Mesendoderm (in vitro differentiated cells): Measurements from ENCODE around the gene PBX1.

Experiments
- DNase-seq: peaks from one replicate; pipeline ENCODE4 v3.0.0; 2013
- H2AK5ac ChIP-seq: 2 replicates; pipeline ENCODE4 v1.6.1; 2013; ENCODE audit warnings: low read length, inconsistent platforms
- H2BK120ac ChIP-seq: 2 replicates; pipeline ENCODE4 v1.6.1; 2013; ENCODE audit warnings: low read depth, mild to moderate bottlenecking, low read length, moderate library complexity, mixed read lengths
- H2BK15ac ChIP-seq: replicated peaks from 2 replicates; pipeline ENCODE4 v1.6.1; 2013; ENCODE audit warnings: low read depth, mild to moderate bottlenecking, moderate library complexity
- H2BK5ac ChIP-seq: 2 replicates; pipeline ENCODE4 v1.6.1; 2013; ENCODE audit warnings: low read length, inconsistent platforms
- H3K18ac ChIP-seq: 2 replicates; pipeline ENCODE4 v1.6.1; 2013; ENCODE audit warnings: mild to moderate bottlenecking, low read length, mixed read lengths
- H3K23ac ChIP-seq: one replicate; pipeline ENCODE4 v1.6.1; 2013; ENCODE audit warnings: low read length
- H3K27ac ChIP-seq: 2 replicates; pipeline ENCODE4 v1.5.1; 2013; ENCODE audit warnings: low read depth, mild to moderate bottlenecking, inconsistent platforms, low read length, moderate library complexity
- H3K27me3 ChIP-seq: 2 replicates; pipeline ENCODE4 v1.6.1; 2013; ENCODE audit warnings: low read length, control low read depth, mild to moderate bottlenecking, inconsistent platforms; ENCODE audit not compliant: insufficient read depth, poor library complexity
- H3K36me3 ChIP-seq: 2 replicates; pipeline ENCODE4 v1.6.1; 2013; ENCODE audit warnings: low read length, inconsistent platforms; ENCODE audit not compliant: control insufficient read depth, insufficient read depth
- H3K4ac ChIP-seq: one replicate; pipeline ENCODE4 v1.6.1; 2013; ENCODE audit warnings: low read depth, mild to moderate bottlenecking, low read length, moderate library complexity
- H3K4me1 ChIP-seq: 2 replicates; pipeline ENCODE4 v1.6.1; 2013; ENCODE audit warnings: low read depth, low read length, inconsistent platforms; ENCODE audit not compliant: control insufficient read depth
- H3K4me2 ChIP-seq: 2 replicates; pipeline ENCODE4 v1.6.1; 2013; ENCODE audit warnings: low read length
- H3K4me3 ChIP-seq: 2 replicates; pipeline ENCODE4 v1.5.1; 2013; ENCODE audit warnings: mild to moderate bottlenecking, low read length
- H3K56ac ChIP-seq: one replicate; pipeline ENCODE4 v1.6.1; 2013; ENCODE audit warnings: low read length
- H3K79me1 ChIP-seq: 2 replicates; pipeline ENCODE4 v1.6.1; 2013; ENCODE audit warnings: low read length, inconsistent platforms
- H3K79me2 ChIP-seq: 2 replicates; pipeline ENCODE4 v1.6.1; 2013; ENCODE audit warnings: mild to moderate bottlenecking, low read length; ENCODE audit not compliant: control insufficient read depth, insufficient read depth
- H3K9ac ChIP-seq: 2 replicates; pipeline ENCODE4 v1.6.1; 2013; ENCODE audit warnings: low read length, inconsistent platforms
- H4K5ac ChIP-seq: one replicate; pipeline ENCODE4 v1.6.1; 2013; ENCODE audit warnings: low read length
- H4K8ac ChIP-seq: one replicate; pipeline ENCODE4 v1.6.1; 2013; ENCODE audit warnings: low read depth, mild to moderate bottlenecking, control low read depth, low read length, moderate library complexity
- WGBS: extraction: QIAGEN DNeasy Blood & Tissue Kit; methylation state at CpG from one replicate; pipeline ENCODE4 v1.1.7; 2013; ENCODE audit warnings: low lambda C conversion rate, missing lambda C conversion rate; ENCODE audit not compliant: insufficient coverage; ENCODE audit errors: extremely low coverage; 5-methylcytosine and 5-hydroxymethylcytosine counted together

Gene PBX1

DNA sequence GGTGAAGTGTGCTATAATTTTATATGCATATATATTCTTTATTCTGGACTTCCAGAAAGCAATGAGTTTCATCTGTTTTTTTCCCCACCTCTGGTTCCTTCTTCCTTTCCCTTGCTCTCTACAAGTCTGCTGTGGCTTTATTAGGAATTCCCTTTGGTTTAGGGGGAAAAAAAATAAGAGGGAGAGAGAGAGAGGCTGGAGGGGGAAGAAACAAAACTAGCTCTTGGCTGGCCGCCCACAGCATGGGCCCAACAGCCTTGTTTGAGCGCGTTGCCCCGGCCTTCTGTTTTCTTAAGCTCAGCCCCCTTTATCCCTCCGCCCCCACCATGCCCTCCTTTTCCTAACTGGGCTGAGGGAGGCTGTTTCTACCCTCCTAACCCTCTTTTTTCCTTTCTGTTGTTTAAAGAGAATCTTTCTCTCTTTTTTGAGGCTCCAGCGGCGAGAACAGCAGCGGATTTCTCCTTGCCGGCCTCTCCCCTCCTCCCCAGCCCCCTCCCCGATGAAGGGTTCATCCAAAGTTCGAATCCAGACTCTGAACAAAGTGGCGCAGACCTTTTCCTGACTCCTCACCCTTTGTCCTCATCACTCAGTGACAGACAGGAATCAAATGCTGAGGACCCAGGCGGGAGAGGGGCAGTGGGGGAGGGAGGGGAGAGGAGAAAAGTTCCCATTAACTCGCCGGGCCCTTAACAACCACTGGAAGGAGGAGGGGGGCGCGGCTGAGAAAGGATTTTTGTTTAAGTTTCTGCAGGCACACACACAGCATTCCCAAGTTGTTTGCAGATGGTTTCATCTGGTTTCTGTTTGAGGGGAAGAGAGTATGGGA, 29.7 kb downstream of the PBX1 start:
- Histone ChIP-seq H3K27ac (peak overlapping the region; percentile 89), H4K8ac (no peak overlapping the region), H3K27me3 (no peaks in the 10 kb centered on the region), H3K4ac (no peak overlapping the region), H3K4me3 (no peak overlapping the region), H3K4me2 (no peak overlapping the region), H3K79me1 (peaks cover 16% of the 10 kb centered on the region), H2BK15ac (no peak overlapping the region), H3K18ac (peak overlapping the region; percentile 36), H3K4me1 (peaks cover 33% of the 10 kb centered on the region), H3K23ac (no peak overlapping the region), H3K9ac (peak overlapping the region; percentile 61), H2AK5ac (no peak overlapping the region), H3K36me3 (no peaks in the 10 kb centered on the region), H4K5ac (no peak overlapping the region), H3K79me2 (peaks cover 17% of the 10 kb centered on the region), H3K56ac (peak overlapping the region; percentile 84), H2BK120ac (no peak overlapping the region), H2BK5ac (no peak overlapping the region)
- DNase-seq, result peak; percentile 84
- WGBS, result no CpG with 5 or more reads among the region's 17 CpGs

DNA sequence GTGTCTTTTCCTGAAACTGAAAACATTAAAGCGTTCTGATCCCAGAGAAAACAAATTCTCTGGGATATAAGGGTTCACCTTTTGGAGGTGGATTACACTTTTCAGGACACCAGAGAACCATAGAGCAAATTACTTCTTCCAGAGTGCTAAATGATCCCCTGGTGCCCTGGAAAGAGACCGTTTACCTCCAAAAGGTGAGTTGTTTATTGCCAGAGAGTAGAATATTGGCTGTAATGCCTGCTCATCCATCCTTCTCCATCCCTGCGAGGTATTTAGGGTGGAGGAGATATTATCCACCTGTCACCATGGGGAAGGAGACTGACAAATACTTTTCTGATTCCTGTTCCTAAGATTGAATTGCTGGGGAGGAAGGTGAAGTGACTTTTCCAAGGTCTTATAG, 30.4 kb downstream of the PBX1 start:
- Histone ChIP-seq H3K4me2 (no peak overlapping the region), H2BK120ac (no peak overlapping the region), H3K23ac (no peak overlapping the region), H3K4me3 (no peak overlapping the region), H3K27ac (peak overlapping the region; percentile 68), H2AK5ac (peak overlapping the region; percentile 90), H3K79me2 (peaks cover 17% of the 10 kb centered on the region), H3K27me3 (no peaks in the 10 kb centered on the region), H3K4ac (no peak overlapping the region), H2BK5ac (peak overlapping the region; percentile 32), H3K4me1 (peaks cover 32% of the 10 kb centered on the region), H3K36me3 (no peaks in the 10 kb centered on the region), H3K56ac (peak overlapping the region; percentile 84), H3K9ac (peak overlapping the region; percentile 17), H3K18ac (no peak overlapping the region), H3K79me1 (peaks cover 16% of the 10 kb centered on the region), H4K5ac (no peak overlapping the region), H4K8ac (no peak overlapping the region), H2BK15ac (no peak overlapping the region)
- DNase-seq, result no peak
- WGBS, result no CpG with 5 or more reads among the region's 3 CpGs

DNA sequence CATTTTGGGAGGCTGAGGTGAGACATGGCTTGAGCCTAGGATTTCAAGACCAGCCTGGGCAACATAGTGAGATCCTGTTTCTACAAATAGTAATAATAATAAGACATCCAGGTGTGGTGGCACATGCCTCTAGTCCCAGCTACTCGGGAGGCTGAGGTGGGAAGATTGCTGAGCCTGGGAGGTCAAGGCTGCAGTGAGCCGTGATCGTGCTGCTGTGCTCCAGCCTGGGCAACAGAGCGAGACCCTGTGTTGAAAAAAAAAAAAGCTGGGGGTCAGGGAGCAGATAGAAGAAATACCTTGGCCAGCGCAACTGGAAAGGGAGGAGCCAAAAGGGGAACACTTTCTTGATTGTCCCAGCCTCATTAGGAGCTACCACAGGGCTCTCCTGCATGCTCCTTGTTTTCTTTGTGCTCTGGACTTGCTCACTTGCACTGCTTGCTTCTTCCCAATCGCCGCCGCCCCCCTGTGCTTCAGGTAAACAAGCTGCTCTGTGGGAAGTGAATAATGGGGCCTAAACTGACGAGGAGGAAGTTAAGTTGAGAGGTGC, 31.1 kb downstream of the PBX1 start:
- peak; percentile 75 for DNase-seq
- H2BK120ac ChIP-seq, result no peak overlapping the region
- H3K9ac ChIP-seq, result peak overlapping the region; percentile 18
- no peaks in the 10 kb centered on the region for H3K27me3 ChIP-seq
- H3K18ac ChIP-seq, result no peak overlapping the region
- H3K36me3 ChIP-seq, result no peaks in the 10 kb centered on the region
- no peak overlapping the region for H4K5ac ChIP-seq
- no peak overlapping the region for H3K4me3 ChIP-seq
- H4K8ac ChIP-seq, result no peak overlapping the region
- H3K79me1 ChIP-seq, result peaks cover 14% of the 10 kb centered on the region
- H3K4me1 ChIP-seq, result peaks cover 29% of the 10 kb centered on the region
- peaks cover 17% of the 10 kb centered on the region for H3K79me2 ChIP-seq
- H3K23ac ChIP-seq, result no peak overlapping the region
- peak overlapping the region; percentile 16 for H3K27ac ChIP-seq
- peak overlapping the region; percentile 3 for H3K4ac ChIP-seq
- H2BK15ac ChIP-seq, result peak overlapping the region; percentile 61
- no peak overlapping the region for H3K4me2 ChIP-seq
- H3K56ac ChIP-seq, result peak overlapping the region; percentile 84
- WGBS, result no CpG with 5 or more reads among the region's 9 CpGs
- no peak overlapping the region for H2AK5ac ChIP-seq
- no peak overlapping the region for H2BK5ac ChIP-seq

DNA sequence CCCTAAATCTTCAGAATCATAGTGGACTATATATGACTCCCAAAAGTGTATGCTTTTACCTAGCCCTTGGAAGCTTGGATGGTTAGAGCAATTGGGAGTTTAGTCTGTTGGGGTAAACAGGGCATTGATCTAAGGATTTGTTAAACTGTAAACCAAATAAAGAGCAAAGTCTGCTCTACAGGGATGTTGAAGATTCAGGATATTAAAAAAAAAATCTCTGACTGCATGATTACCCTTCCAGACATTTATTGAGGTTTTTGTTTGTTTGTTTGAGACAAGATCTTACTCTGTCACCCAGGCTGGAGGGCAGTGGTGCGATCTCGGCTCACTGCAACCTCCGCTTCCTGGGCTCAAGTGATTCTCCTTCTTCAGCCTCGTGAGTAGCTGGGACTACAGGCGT, 31.6 kb downstream of the PBX1 start:
- no peak overlapping the region for H2AK5ac ChIP-seq
- H2BK120ac ChIP-seq, result no peak overlapping the region
- H3K27me3 ChIP-seq, result no peaks in the 10 kb centered on the region
- H3K4me1 ChIP-seq, result peaks cover 26% of the 10 kb centered on the region
- peaks cover 11% of the 10 kb centered on the region for H3K79me1 ChIP-seq
- peaks cover 19% of the 10 kb centered on the region for H3K79me2 ChIP-seq
- WGBS, result no CpG with 5 or more reads among the region's 5 CpGs
- peak overlapping the region; percentile 31 for H2BK5ac ChIP-seq
- H3K4me2 ChIP-seq, result no peak overlapping the region
- H3K27ac ChIP-seq, result no peak overlapping the region
- H3K56ac ChIP-seq, result peak overlapping the region; percentile 58
- H3K36me3 ChIP-seq, result no peaks in the 10 kb centered on the region
- H3K18ac ChIP-seq, result no peak overlapping the region
- H4K8ac ChIP-seq, result no peak overlapping the region
- H3K23ac ChIP-seq, result no peak overlapping the region
- H2BK15ac ChIP-seq, result peak overlapping the region; percentile 61
- H3K4ac ChIP-seq, result peak overlapping the region; percentile 3
- H3K9ac ChIP-seq, result peak overlapping the region; percentile 18
- DNase-seq, result no peak
- H4K5ac ChIP-seq, result no peak overlapping the region
- H3K4me3 ChIP-seq, result no peak overlapping the region

DNA sequence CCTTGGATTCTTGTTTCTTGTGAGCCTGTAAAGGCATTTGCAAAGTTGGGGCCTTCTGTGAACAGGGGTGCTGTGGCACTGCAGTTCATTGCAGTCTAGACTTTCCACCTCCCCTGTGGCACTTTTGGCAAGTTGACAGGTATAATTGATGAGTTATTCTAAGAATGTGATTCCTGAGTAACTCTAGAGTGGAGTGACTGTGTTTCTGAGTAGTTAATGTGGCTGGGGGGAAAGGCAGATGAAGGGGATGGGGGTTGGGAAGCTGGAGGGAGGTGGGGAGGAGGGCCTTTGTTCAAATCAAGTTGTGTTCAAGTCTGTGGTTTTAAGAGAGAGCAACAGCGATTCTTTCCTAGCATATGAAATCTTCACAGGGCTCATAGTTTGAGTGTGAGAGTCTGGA, 32.9 kb downstream of the PBX1 start:
- Histone ChIP-seq H3K9ac (no peak overlapping the region), H3K79me2 (peaks cover 10% of the 10 kb centered on the region), H3K4me3 (no peak overlapping the region), H2BK5ac (no peak overlapping the region), H4K5ac (no peak overlapping the region), H3K56ac (peak overlapping the region; percentile 45), H3K27me3 (no peaks in the 10 kb centered on the region), H3K23ac (no peak overlapping the region), H3K4me2 (no peak overlapping the region), H3K4ac (no peak overlapping the region), H2BK120ac (peak overlapping the region; percentile 29), H3K79me1 (peaks cover 5% of the 10 kb centered on the region), H3K36me3 (no peaks in the 10 kb centered on the region), H2AK5ac (no peak overlapping the region), H3K4me1 (peaks cover 25% of the 10 kb centered on the region), H2BK15ac (no peak overlapping the region), H3K18ac (peak overlapping the region; percentile 55), H4K8ac (no peak overlapping the region), H3K27ac (peak overlapping the region; percentile 71)
- no CpG with 5 or more reads among the region's 1 CpG for WGBS
- DNase-seq, result peak; percentile 84
